22Rv1 (cell line): ENCODE measurements around the gene SLC17A4.

Experiments used
- H3K27ac ChIP-seq: fragments of 450-650 bp; 2 replicates; pipeline ENCODE4 v1.5.1; 2017
- CTCF ChIP-seq: fragments of 450-650 bp; IDR thresholded peaks from 2 replicates; pipeline ENCODE4 v1.5.1; 2017; ENCODE audit warnings: mild to moderate bottlenecking
- ZFX ChIP-seq: fragments of 450-650 bp; IDR thresholded peaks from 2 replicates; pipeline ENCODE4 v1.6.1; 2017; ENCODE audit warnings: antibody characterized with exemption, borderline replicate concordance

The SLC17A4 gene

GRCh38 chr6:25815194-25815593 lies 60.7 kb downstream of the SLC17A4 start:
- TF ChIP-seq CTCF (no peak), ZFX (no peak)
- no peak overlapping the region for H3K27ac ChIP-seq

- H3K27ac ChIP-seq = no peak overlapping the region
- TF ChIP-seq ZFX = no peak
- no peak for TF ChIP-seq CTCF
These were observed 61.7 kb downstream of the SLC17A4 start for GRCh38 chr6:25816252-25816651.

- no peak for TF ChIP-seq ZFX
- no peak for TF ChIP-seq CTCF
- no peak overlapping the region for H3K27ac ChIP-seq
These were observed 66.8 kb downstream of the SLC17A4 start for GRCh38 chr6:25821341-25821740.

- H3K27ac ChIP-seq = no peak overlapping the region
- TF ChIP-seq ZFX (no peak), CTCF (no peak)
These were observed 74.8 kb downstream of the SLC17A4 start for GRCh38 chr6:25829375-25829774.

GRCh38 chr6:25830458-25830857 lies 75.9 kb downstream of the SLC17A4 start:
- no peak for TF ChIP-seq ZFX
- no peak for TF ChIP-seq CTCF
- H3K27ac ChIP-seq = no peak overlapping the region
